Fibroblast of skin of back (primary cell): ENCODE results near the gene C1QTNF8.

Experiments
- DNase-seq: peaks from one replicate; pipeline ENCODE4 v3.0.0-alpha.2; 2013

The C1QTNF8 gene

GRCh38 chr16:1042866-1043265, 53.2 kb downstream of the C1QTNF8 start:
- no peak for DNase-seq

- DNase-seq = no peak
These were observed 53.8 kb downstream of the C1QTNF8 start for GRCh38 chr16:1042049-1042744.

DNA sequence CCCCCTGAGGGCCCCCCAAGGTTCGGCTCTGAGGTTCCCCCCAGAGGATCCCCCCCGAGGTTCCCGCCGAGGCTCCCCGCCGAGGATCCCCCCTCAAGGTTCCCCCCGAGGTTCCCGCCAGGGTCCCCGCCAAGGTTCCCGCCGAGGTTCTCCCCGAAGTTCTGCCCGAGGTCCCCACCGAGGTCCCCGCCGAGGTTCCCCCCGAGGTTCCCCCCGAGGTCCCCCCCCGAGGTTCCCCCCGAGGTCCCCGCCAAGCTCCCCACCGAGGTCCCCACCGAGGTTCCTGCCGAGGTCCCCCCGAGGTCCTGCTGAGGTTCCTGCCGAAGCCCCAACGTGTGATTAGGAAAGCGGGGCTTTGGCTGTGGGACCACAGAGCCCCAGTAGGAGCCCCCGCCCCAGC, 55.7 kb downstream of the C1QTNF8 start:
- DNase-seq = no peak

DNA sequence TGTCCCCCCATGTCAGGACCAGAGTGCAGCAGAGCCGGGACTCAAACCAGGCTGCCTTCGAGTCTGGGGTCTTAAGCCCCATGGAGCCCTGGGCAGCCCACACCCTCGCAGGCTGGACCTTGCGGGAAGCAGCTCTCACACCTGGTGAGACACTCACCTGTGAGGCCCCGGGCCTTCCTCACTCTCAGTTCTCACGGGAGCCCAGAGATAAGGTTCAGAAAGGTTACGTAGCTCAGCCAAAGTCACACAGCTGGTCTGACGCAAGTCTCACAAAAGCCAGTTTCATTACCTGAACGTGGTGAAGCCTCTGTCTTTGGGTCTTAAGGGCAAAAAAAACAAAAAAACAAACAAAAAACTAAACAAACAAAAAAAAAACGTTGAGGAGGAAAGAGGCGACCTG, 56.3 kb downstream of the C1QTNF8 start:
- no peak for DNase-seq

- DNase-seq = no peak
These were observed 57.1 kb downstream of the C1QTNF8 start for GRCh38 chr16:1038932-1039331.
